OCI-M2 (cell line): ENCODE data around the gene INPP4B.
"Not testable (repeated sequence)": the region's sequence is repeated elsewhere in the genome, so short reads cannot be mapped to it uniquely, and the experiment has no call there.

ENCODE experiments used
- DNase-seq: peaks from one replicate; lab custom pipeline; 2025; ENCODE audit not compliant: unreplicated experiment; lab: John Stamatoyannopoulos, UW

INPP4B gene

DNA sequence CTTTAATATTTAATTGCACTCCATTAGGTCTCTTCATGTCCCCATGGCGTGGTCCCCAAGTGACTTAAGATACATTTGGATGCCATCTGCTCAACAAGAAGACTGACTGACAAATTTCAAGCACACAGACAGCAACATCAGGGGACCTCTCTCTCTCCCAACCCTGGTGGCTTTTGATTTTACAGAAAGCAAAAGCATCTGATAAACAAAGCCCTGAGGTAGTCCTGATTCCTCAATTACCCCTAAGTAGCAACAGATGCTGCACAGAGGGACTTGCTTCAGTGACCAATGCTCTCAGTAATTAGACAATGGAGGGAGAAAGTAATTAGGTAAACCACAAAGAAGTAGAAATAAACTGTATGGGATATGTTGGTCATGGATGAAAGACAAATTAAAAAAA, 426.4 kb downstream of the INPP4B start:
- DNase-seq: no peak

- DNase-seq: no peak
Measured at GRCh38 chr4:142418697-142419096, 427.4 kb downstream of the INPP4B start.

GRCh38 chr4:142416711-142417275, 429.3 kb downstream of the INPP4B start:
- no peak for DNase-seq

DNA sequence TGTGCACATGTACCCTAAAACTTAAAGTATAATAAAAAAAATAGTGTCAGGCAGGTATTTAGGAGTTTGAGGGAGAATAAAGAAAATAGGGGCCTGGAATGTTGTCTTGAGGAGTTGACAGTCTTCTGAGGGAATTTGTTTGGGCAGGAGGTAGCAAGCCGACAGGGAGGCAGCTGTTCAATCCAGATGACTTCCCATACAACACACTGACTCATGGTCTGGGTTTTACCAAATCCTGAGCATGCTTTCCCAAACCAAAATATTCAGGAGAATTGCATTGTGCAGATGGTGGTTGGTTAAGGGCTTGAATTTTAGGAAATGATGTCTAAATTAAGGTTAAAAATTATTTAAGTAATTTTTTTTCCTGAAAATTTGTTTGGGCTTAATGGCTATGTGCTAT, 430.0 kb downstream of the INPP4B start:
- DNase-seq: no peak

DNA sequence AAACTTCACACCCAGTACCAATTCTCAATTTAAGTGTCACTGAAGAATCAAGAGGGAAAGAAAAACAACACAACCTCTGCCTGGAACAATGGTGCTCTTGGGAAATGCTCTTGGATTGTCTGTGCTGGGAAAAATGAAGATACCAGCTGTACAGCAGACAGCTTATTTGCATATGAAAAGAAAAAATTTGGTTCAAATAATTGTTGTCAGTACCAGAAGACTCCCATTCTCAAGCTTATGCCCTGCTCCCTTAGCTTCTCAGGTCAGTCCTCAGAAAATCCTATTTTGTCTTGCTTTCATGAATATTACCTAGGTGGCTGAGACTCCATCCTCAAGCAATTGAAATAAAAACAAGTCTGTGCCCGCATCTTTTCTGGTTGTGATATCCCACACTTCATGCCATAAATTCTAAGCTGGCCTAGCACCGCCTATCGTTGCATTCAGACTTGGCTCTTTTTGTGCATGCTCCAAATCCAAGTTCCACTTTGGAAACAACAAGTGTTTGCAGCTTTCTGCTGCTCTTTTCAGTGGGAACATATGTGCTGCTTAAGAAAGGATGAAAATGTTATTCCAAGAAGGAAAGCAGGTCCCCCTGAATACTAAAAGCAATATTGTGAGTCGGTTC, 431.6 kb downstream of the INPP4B start:
- DNase-seq: no peak

- no peak for DNase-seq
Measured at GRCh38 chr4:142413485-142413884, 432.6 kb downstream of the INPP4B start.

GRCh38 chr4:142411993-142412392, 434.1 kb downstream of the INPP4B start:
- DNase-seq: no peak

- DNase-seq: no peak
Measured at GRCh38 chr4:142408003-142408441, 438.1 kb downstream of the INPP4B start.

- DNase-seq: no peak
Measured at GRCh38 chr4:142407596-142407995, 438.5 kb downstream of the INPP4B start.

- no peak for DNase-seq
Measured at GRCh38 chr4:142406917-142407501, 439.1 kb downstream of the INPP4B start.

DNA sequence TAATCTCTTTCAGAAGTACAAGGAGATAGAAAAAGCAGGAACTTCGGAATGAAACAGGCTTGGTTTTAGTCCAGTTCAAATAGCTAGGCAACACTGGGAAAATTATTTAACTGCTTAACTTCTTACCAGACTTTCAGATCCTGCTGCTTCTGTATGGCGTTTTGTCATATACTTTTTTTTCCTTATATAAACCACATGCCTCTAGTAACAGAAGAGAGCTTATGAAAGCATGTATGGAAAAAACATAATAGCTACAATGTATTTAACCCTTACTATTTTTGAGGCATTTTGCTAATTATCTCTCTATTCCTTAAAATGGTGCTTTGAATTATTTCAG, 439.6 kb downstream of the INPP4B start:
- no peak for DNase-seq

DNA sequence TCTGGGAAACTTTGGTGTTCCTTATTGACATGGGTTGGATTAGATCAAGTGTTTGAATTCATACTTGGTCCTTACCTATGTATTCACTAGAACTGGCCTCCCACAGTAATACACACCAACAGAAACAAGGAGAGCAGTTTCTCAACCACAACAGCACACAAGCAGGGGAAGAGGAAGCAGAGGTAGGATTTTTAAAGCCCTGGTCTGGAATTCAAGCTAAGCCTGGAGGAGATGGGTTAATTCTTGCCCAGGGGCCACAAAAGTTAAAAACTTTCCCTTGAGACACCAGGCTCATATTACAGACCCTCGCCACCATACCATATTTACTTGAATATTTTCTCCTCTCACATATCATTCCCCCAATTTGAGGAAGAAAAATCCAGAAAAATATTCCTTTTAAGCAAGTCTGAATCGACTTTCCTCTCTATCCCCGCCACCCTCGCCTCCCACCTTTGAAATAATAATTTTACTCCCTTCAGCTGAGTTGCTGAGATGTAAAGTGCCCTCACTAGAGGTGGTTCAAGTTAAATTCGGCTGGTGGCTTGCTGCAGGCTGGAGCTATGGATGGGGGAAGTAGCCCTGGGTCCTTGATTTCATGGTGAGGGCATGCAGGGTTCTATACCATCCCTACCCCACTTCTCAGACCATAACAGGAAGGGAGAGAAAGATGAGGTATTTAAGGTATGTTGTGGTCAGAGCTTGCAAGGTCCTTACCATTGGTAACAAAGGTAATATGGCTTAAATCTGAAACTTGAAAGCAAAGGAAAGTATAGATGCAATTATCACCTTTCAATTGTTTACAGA, 440.2 kb downstream of the INPP4B start:
- no peak for DNase-seq

DNA sequence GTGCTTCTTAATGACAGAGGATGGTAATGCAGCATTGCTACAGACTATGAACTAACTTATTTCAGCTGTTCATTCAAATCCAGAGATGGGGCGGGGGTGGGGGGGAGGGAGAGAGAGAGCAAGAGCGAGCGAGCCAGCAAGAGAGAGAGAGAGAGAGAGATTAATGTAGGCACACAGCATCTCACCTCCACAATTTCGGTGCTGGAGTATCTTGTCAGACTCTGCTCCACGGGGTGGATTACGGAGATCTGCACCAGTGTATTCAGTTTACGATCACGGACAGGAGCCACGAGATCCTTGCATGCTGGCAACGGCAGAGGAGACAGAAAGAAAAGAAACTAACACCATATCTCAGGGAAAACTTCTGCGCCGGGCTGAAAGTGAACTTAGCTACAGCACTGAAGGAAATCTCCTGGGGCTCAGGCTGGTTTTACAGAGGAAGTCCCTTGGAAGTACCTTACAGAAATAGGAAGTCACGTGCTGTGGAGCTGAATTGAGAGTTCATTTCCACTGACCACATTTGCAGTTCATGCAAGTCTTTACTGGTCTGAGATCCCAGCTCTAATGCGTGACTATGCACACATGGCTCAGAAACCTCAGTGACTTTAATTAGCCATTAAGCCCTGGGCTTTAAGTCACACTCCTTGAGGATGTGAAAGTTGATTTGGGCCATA, 440.9 kb downstream of the INPP4B start:
- DNase-seq: peak; percentile 41

DNA sequence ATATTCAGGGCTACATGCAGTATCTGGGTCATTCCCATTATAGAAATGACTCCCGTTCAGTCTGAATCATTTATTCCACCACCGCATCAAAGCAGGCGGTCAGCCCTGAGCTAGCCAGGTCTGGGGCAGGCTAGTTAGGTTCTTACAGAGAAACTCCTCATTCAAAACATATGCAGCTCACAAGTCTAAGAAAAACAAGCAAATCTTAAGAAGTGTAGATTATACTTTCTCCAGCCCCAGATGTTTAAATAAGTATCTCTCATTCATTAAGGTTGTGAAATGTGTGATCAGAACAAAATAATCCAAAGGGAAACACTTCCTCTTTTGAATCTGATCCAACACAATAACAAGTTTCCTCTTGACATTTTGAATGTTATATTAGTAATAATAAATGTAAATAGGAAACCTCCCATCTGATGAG, 441.9 kb downstream of the INPP4B start:
- no peak for DNase-seq

DNA sequence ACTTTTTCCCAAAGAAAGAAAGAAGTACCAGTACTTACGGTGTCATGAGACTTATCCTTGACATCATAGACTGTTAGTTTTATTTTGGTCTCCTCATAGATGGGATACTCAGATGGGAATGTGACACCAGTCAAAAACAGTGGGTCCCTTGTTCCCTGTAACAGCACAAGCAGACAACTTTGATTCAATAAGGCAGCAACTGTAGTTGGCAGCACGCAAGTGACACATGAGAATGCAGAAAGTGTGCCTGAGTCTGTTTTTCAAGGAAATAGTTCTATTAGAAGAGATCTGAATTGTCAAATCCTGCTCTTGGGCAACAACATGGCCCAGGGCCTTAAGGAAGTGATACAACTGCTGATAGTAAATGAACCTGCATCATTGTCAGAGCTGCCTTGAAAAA, 443.2 kb downstream of the INPP4B start:
- no peak for DNase-seq

DNA sequence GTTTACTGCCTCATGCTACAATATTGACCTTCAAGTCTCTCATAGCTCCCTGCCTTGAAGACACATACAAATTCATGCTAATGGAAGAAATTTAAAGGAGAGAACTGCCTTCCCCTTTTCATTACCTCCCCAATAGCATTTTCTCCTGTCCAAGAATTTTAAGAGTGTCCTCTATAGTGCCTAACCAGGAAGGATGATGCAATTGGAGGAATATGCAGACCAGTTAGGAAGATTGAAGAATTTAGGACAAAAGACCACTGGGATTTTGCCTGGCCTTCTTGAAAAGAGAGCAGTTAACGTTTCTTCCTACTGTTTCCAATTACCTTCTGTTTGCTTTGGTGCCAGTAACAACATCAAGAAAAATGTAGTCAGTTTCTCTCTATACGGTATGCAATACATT, 443.9 kb downstream of the INPP4B start:
- no peak for DNase-seq

- not testable (repeated sequence) for DNase-seq
Measured at GRCh38 chr4:142397364-142397991, 448.6 kb downstream of the INPP4B start.

GRCh38 chr4:142396279-142396678, 449.8 kb downstream of the INPP4B start:
- DNase-seq: no peak

GRCh38 chr4:142393127-142393526, 453.0 kb downstream of the INPP4B start:
- DNase-seq: no peak

- DNase-seq: no peak
Measured at GRCh38 chr4:142386856-142387255, 459.2 kb downstream of the INPP4B start.

DNA sequence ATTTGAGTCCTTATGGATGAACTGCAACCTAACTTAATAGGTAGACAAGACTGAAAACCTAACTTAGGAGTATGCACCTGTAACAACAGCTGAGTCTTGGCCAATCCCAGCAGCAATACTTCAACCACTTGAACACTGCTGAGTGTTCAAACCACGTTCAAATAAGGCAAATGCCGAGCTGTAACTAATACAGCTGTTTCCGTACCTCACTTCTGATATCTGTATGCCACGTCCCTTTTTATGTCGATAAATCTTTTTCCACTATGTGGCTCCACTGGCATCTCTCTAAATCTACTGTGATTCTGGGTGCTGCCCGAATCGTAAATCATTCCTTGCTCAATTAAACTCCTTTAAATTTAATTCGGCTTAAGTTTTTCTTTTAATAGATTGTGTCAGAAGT, 459.7 kb downstream of the INPP4B start:
- no peak for DNase-seq
